ENCODE measurements around the gene SMIM45.
A peak's percentile ranks its signal among the peaks of the same experiment; 100 is the strongest.

Gene SMIM45

GRCh38 chr22:41979423-41980250, 27.7 kb downstream of the SMIM45 start:
- Histone ChIP-seq H3K4me3 (no peak overlapping the region), H3K4me1 (peaks cover 0 to 25% (median 2%) of the 10 kb centered on the region in 4 donors), H3K9me3 (no peaks in the 10 kb centered on the region), H3K27ac (peak overlapping the region in 1 of 4 donors; percentile 13), H3K36me3 (no peaks in the 10 kb centered on the region), H3K27me3 (peaks cover 0 to 27% of the 10 kb centered on the region in 2 donors)
- 75 to 84% methylated on average over 9 of the region's 9 CpGs for WGBS, 2 donors
- no peak for TF ChIP-seq EP300 (IDR thresholded peaks at IDR 0.05)
- TF ChIP-seq CTCF (IDR thresholded peaks at IDR 0.05): no peak
- TF ChIP-seq POLR2A (IDR thresholded peaks at IDR 0.05): no peak
- DNase-seq (ENCODE audit: low spot score in 2 of 2): no peak

DNA sequence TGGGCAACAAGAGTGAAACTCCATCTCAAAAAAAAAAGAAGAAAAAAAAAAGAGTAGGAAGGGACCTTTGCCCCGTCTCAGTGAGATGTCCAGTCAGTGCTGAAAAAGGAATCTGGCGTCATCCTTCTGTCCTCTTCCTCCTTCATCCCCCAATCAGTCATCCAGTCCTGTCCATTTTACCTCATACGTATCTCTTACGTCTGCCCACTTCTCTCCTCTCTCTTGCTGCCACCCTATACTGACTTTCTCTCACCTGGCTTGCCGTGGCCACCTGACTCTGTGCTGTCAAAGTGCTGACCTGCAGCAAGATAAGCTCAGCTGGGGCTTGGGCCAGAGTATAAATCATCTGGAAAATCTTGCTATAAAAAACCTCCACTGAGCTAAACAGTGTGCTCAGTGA, 30.9 kb downstream of the SMIM45 start:
- no peaks in the 10 kb centered on the region for H3K36me3 ChIP-seq
- no peak overlapping the region for H3K27ac ChIP-seq
- H3K27me3 ChIP-seq: peaks cover 0 to 2% of the 10 kb centered on the region in 2 donors
- no peaks in the 10 kb centered on the region for H3K9me3 ChIP-seq
- DNase-seq (ENCODE audit: low spot score in 2 of 2): no peak
- TF ChIP-seq POLR2A (IDR thresholded peaks at IDR 0.05) (no peak), EP300 (IDR thresholded peaks at IDR 0.05) (no peak), CTCF (IDR thresholded peaks at IDR 0.05) (no peak)
- WGBS, 2 donors: 80 to 83% methylated on average over 5 of the region's 5 CpGs
- no peak overlapping the region for H3K4me3 ChIP-seq
- H3K4me1 ChIP-seq: peaks cover 0 to 6% (median 0%) of the 10 kb centered on the region in 4 donors

DNA sequence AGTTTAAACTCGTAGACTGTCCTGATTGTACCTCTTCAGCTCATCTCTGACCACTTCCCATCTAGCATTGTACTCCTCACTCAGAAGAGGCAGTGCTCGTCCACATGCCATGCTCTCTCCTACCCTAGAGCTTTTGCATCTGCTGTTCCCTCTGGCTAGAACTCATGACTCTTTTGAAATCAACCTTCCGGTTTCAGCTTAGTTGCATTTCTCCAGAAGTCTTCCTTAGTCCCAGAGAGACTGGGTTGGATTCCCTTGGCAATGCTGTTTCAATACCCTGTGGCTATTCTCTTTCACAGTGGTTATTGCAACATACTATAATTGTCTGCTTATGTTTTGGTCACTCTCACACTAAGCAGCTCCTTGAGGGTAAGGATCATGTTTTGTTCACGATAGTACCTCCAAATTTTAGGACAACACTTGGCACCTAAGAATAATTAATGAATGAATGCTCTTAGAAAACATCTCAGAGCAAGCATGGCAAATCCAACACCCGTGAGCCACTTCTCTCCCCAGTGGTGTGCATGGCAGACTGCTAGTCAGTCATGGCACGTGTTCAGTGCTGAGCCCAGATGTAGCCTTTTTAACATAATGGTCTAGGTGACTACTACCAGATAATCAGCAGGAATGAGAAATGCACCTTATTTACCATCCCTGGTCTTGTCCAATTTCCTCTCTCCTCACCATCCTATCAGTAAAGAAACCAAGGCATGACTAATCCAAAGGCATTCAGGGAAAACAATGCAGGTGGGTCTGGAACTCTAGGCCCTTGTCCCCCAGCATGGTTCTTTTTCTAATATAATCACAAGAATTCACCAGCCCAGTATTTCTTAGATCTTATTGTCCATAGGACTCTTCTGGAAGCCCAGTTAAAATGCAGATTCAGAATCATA, 31.8 kb downstream of the SMIM45 start:
- 74 to 77% methylated on average over 6 of the region's 6 CpGs for WGBS, 2 donors
- no peak overlapping the region for H3K27ac ChIP-seq

DNA sequence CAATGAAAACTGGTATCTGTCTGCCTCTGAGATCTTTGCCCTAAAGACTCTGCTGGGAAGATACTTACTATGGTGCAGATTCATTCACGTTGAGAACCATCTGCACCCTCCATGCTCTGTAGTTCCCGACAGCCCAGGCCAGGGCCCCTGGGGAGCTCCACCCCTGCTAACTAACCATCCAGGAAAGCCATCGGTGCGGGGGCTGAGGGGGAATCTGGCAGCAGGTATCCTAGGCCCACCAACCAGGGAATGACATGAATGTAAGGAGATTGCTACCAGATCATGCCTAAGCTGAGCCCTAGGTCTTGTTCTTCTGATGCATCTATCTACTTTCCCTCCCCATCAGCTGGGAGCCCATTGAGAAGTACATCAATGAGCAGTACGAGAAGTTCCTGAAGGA, 35.3 kb downstream of the SMIM45 start:
- Histone ChIP-seq H3K4me3 (no peak overlapping the region), H3K27ac (no peak overlapping the region), H3K9me3 (no peaks in the 10 kb centered on the region), H3K27me3 (no peaks in the 10 kb centered on the region), H3K4me1 (no peaks in the 10 kb centered on the region), H3K36me3 (peaks cover 0 to 34% (median 0%) of the 10 kb centered on the region in 3 donors)
- no peak for TF ChIP-seq EP300 (IDR thresholded peaks at IDR 0.05)
- no peak for TF ChIP-seq CTCF (IDR thresholded peaks at IDR 0.05)
- TF ChIP-seq POLR2A (IDR thresholded peaks at IDR 0.05): no peak
- DNase-seq (ENCODE audit: low spot score in 2 of 2): no peak
- WGBS, 2 donors: 84 to 86% methylated on average over 5 of the region's 5 CpGs

More for the DNA sequence above, 31.8 kb downstream of the SMIM45 start:
- H3K4me1 ChIP-seq: no peaks in the 10 kb centered on the region
- no peaks in the 10 kb centered on the region for H3K9me3 ChIP-seq
- DNase-seq (ENCODE audit: low spot score in 2 of 2): no peak
- no peak overlapping the region for H3K4me3 ChIP-seq
- no peaks in the 10 kb centered on the region for H3K27me3 ChIP-seq
- TF ChIP-seq POLR2A (IDR thresholded peaks at IDR 0.05): no peak
- no peak for TF ChIP-seq CTCF (IDR thresholded peaks at IDR 0.05)
- TF ChIP-seq EP300 (IDR thresholded peaks at IDR 0.05): peak in 1 of 2 donors; percentile 35
- peaks cover 0 to 9% (median 0%) of the 10 kb centered on the region in 3 donors for H3K36me3 ChIP-seq
